IMR-90 (cell line): Measurements from ENCODE around the gene CTNND2. TPM values are rescaled to one million over a fixed set of nuclear protein-coding genes. Genes with fewer than 3 reads are reported as not detected.

Source experiments
- ATAC-seq: fragments of 200-7000 bp; cut with Tn5 transposase; 2 replicates; pipeline ENCODE4 v1.9.1; 2020; ENCODE audit warnings: low read depth, mild to moderate bottlenecking, moderate library complexity
- BruUV-seq: library from RNA; stranded (reverse); fragments of 400-500 nt; replicated peaks from 2 replicates; lab custom pipeline; 2021; lab: Mats Ljungman, UMichigan
- CTCF ChIA-PET: fragments of 300-600 bp; formaldehyde crosslinking; extraction: SDS; loops from one replicate; lab custom pipeline; 2021; ENCODE audit warnings: antibody characterized with exemption; lab: Yijun Ruan, JAX
- POLR2A ChIA-PET: fragments of 300-600 bp; sonication (Branson Sonifier 250); formaldehyde crosslinking; loops from one replicate; lab custom pipeline; 2022; ENCODE audit warnings: antibody characterized with exemption; ENCODE audit not compliant: unreplicated experiment; lab: Charles Lee
- DNase-seq: peaks from one replicate; pipeline ENCODE4 v3.0.0; 2013
- H2AFZ ChIP-seq: replicated peaks from 2 replicates; pipeline ENCODE3; 2013; ENCODE audit warnings: low read length, mild to moderate bottlenecking; ENCODE audit not compliant: poor library complexity
- H2AK5ac ChIP-seq: 2 replicates; pipeline ENCODE4 v1.6.1; 2013; ENCODE audit warnings: low read depth, low read length, inconsistent platforms
- H2AK9ac ChIP-seq: replicated peaks from 2 replicates; pipeline ENCODE3; 2013; ENCODE audit warnings: mild to moderate bottlenecking, low read depth, low read length, moderate library complexity; ENCODE audit not compliant: poor library complexity
- H2BK120ac ChIP-seq: 2 replicates; pipeline ENCODE4 v1.6.1; 2013; ENCODE audit warnings: low read depth, low read length, inconsistent platforms
- H2BK15ac ChIP-seq: 3 replicates; pipeline ENCODE4 v1.6.1; 2013; ENCODE audit warnings: low read depth, low read length, inconsistent platforms
- H2BK20ac ChIP-seq: 2 replicates; pipeline ENCODE4 v1.6.1; 2013; ENCODE audit warnings: low read depth, mild to moderate bottlenecking, inconsistent platforms, low read length, moderate library complexity
- H2BK5ac ChIP-seq: 2 replicates; pipeline ENCODE4 v1.6.1; 2013; ENCODE audit warnings: mild to moderate bottlenecking, low read depth, low read length, inconsistent platforms; ENCODE audit not compliant: poor library complexity, severe bottlenecking
- H3K14ac ChIP-seq: replicated peaks from 2 replicates; pipeline ENCODE4 v1.6.1; 2013; ENCODE audit warnings: low read depth, low read length, inconsistent platforms
- H3K18ac ChIP-seq: 2 replicates; pipeline ENCODE4 v1.6.1; 2013; ENCODE audit warnings: low read depth, low read length, control low read depth
- H3K23ac ChIP-seq: 2 replicates; pipeline ENCODE4 v1.6.1; 2013; ENCODE audit warnings: low read depth, low read length, inconsistent platforms
- H3K27ac ChIP-seq: 2 replicates; pipeline ENCODE4 v1.5.1; 2013; ENCODE audit warnings: mild to moderate bottlenecking, control low read depth, low read length; ENCODE audit not compliant: insufficient read depth
- H3K27me3 ChIP-seq: 2 replicates; pipeline ENCODE4 v1.6.1; 2013; ENCODE audit warnings: low read length; ENCODE audit not compliant: control insufficient read depth, insufficient read depth
- H3K36me3 ChIP-seq: 2 replicates; pipeline ENCODE4 v1.6.1; 2013; ENCODE audit warnings: low read length, mixed read lengths; ENCODE audit not compliant: control insufficient read depth, insufficient read depth
- H3K4ac ChIP-seq: 2 replicates; pipeline ENCODE4 v1.6.1; 2013; ENCODE audit warnings: low read depth, low read length, inconsistent platforms
- H3K4me1 ChIP-seq: 2 replicates; pipeline ENCODE4 v1.6.1; 2013; ENCODE audit warnings: low read length, mixed read lengths; ENCODE audit not compliant: control insufficient read depth, insufficient read depth
- H3K4me2 ChIP-seq: 2 replicates; pipeline ENCODE4 v1.6.1; 2013; ENCODE audit warnings: low read depth, mild to moderate bottlenecking, control low read depth, low read length, moderate library complexity
- H3K4me3 ChIP-seq: 2 replicates; pipeline ENCODE4 v1.5.1; 2013; ENCODE audit warnings: low read depth, mild to moderate bottlenecking, control low read depth, low read length, moderate library complexity; ENCODE audit not compliant: insufficient read depth
- H3K56ac ChIP-seq: 2 replicates; pipeline ENCODE4 v1.6.1; 2013; ENCODE audit warnings: low read length, inconsistent platforms; ENCODE audit not compliant: insufficient read depth; ENCODE audit errors: extremely low read depth
- H3K79me1 ChIP-seq, 2 experiments: 2 replicates each; pipeline ENCODE4 v1.6.1; 2013; ENCODE audit warnings: low read length in 2 of 2, inconsistent platforms in 1 of 2, low read depth in 1 of 2
- H3K9ac ChIP-seq: 2 replicates; pipeline ENCODE4 v1.6.1; 2013; ENCODE audit warnings: low read depth, low read length, control low read depth
- H3K9me1 ChIP-seq: 2 replicates; pipeline ENCODE4 v1.6.1; 2013; ENCODE audit warnings: low read length, inconsistent platforms; ENCODE audit not compliant: insufficient read depth
- H3K9me3 ChIP-seq: 2 replicates; pipeline ENCODE4 v1.6.1; 2013; ENCODE audit warnings: low read length; ENCODE audit not compliant: control insufficient read depth, insufficient read depth
- H4K20me1 ChIP-seq: 2 replicates; pipeline ENCODE4 v1.6.1; 2013; ENCODE audit warnings: low read length, inconsistent platforms; ENCODE audit not compliant: insufficient read depth
- H4K5ac ChIP-seq: 2 replicates; pipeline ENCODE4 v1.6.1; 2013; ENCODE audit warnings: mild to moderate bottlenecking, low read depth, low read length, control low read depth
- H4K8ac ChIP-seq, 2 experiments: 2 replicates each; pipeline ENCODE4 v1.6.1; 2013; ENCODE audit warnings: low read depth in 2 of 2, low read length in 2 of 2, control low read depth in 1 of 2, inconsistent platforms in 1 of 2
- H4K91ac ChIP-seq: 2 replicates; pipeline ENCODE4 v1.6.1; 2013; ENCODE audit warnings: low read depth, low read length, inconsistent platforms; ENCODE audit not compliant: insufficient read depth
- BHLHE40 ChIP-seq: fragments of 150-350 bp; IDR thresholded peaks from 2 replicates; pipeline ENCODE4 v1.6.1; 2016; ENCODE audit warnings: mild to moderate bottlenecking, low read depth, low read length
- CTCF ChIP-seq: conservative IDR thresholded peaks from 2 replicates; pipeline ENCODE4 v1.5.1; 2012; ENCODE audit warnings: mild to moderate bottlenecking, low read depth, low read length, improper control_type of control experiment
- ELK1 ChIP-seq: fragments of 150-350 bp; IDR thresholded peaks from 2 replicates; pipeline ENCODE4 v1.6.1; 2016; ENCODE audit warnings: low read depth, mild to moderate bottlenecking, low read length, moderate library complexity, borderline replicate concordance
- FOS ChIP-seq: fragments of 150-350 bp; IDR thresholded peaks from 2 replicates; pipeline ENCODE4 v1.6.1; 2016; ENCODE audit warnings: low read depth, low read length
- MAFK ChIP-seq: IDR thresholded peaks from 2 replicates; pipeline ENCODE4 v1.6.1; 2012; ENCODE audit warnings: low read depth, low read length, improper control_type of control experiment
- MAZ ChIP-seq: IDR thresholded peaks from 2 replicates; pipeline ENCODE4 v1.6.1; 2012; ENCODE audit warnings: low read depth, mild to moderate bottlenecking, low read length, improper control_type of control experiment, moderate library complexity, borderline replicate concordance
- MXI1 ChIP-seq: IDR thresholded peaks from 2 replicates; pipeline ENCODE4 v1.6.1; 2012; ENCODE audit warnings: low read depth, mild to moderate bottlenecking, low read length, moderate library complexity, borderline replicate concordance
- NFE2L2 ChIP-seq: fragments of 150-350 bp; IDR thresholded peaks from 2 replicates; pipeline ENCODE4 v1.6.1; 2016; ENCODE audit warnings: low read depth, mild to moderate bottlenecking, low read length
- POLR2A ChIP-seq: IDR thresholded peaks from 2 replicates; pipeline ENCODE4 v1.6.1; 2012; ENCODE audit warnings: mild to moderate bottlenecking, low read depth, low read length
- RCOR1 ChIP-seq: IDR thresholded peaks from 2 replicates; pipeline ENCODE4 v1.6.1; 2012; ENCODE audit warnings: mild to moderate bottlenecking, low read length, improper control_type of control experiment; ENCODE audit not compliant: insufficient replicate concordance
- RFX5 ChIP-seq: IDR thresholded peaks from 2 replicates; pipeline ENCODE4 v1.8.0; 2012; ENCODE audit warnings: low read depth, mild to moderate bottlenecking, low read length, moderate library complexity
- WGBS, 2 experiments: methylation state at CpG; one replicate each; pipeline versions ENCODE4 v1.1.5 to v1.1.7; 2013; ENCODE audit warnings: missing lambda C conversion rate in 2 of 2; ENCODE audit not compliant: insufficient read length in 1 of 2; ENCODE audit errors: extremely low coverage in 2 of 2; 5-methylcytosine and 5-hydroxymethylcytosine counted together
- dilution Hi-C: fragments of 300-500 bp; cut with HindIII; formaldehyde crosslinking; loops from one replicate; pipeline ENCODE4 v1.14.3; 2018; ENCODE audit warnings: low sequenced_read_pairs; ENCODE audit not compliant: unreplicated experiment
- in situ Hi-C: fragments of 300-500 bp; cut with MboI; formaldehyde crosslinking; loops from 3 replicates; pipeline ENCODE4 v1.14.3; 2019; ENCODE audit warnings: low sequenced_read_pairs, inconsistent platforms, mixed read lengths
- intact Hi-C: fragments of 100-400 bp; cut with micrococcal nuclease; formaldehyde crosslinking; loops from 2 replicates; pipeline ENCODE4 v1.10.0; 2022
- polyA plus RNA-seq, 3 experiments: library from polyadenylated mRNA; depleted of rRNA; stranded (reverse); fragments of >200 nt; gene quantifications; 2 replicates each; pipeline ENCODE4 v1.2.3, GENCODE V29; 2012; ENCODE audit warnings: low replicate concordance in 1 of 3
- total RNA-seq: library from RNA; depleted of rRNA; stranded (reverse); fragments of >200 nt; gene quantifications from 2 replicates; pipeline ENCODE4 v1.2.3, GENCODE V29; 2012
- TF ChIP-seq, protein P1 (sequence below): fragments of 150-350 bp; IDR thresholded peaks from 2 replicates; pipeline ENCODE4 v1.6.1; 2017; ENCODE audit warnings: mild to moderate bottlenecking, antibody characterized with exemption, low read length, low read depth

CTNND2 gene
- total and polyA plus RNA-seq, 2 of the 4 experiments (the other 2 are of a cell fraction) = not detected

DNA sequence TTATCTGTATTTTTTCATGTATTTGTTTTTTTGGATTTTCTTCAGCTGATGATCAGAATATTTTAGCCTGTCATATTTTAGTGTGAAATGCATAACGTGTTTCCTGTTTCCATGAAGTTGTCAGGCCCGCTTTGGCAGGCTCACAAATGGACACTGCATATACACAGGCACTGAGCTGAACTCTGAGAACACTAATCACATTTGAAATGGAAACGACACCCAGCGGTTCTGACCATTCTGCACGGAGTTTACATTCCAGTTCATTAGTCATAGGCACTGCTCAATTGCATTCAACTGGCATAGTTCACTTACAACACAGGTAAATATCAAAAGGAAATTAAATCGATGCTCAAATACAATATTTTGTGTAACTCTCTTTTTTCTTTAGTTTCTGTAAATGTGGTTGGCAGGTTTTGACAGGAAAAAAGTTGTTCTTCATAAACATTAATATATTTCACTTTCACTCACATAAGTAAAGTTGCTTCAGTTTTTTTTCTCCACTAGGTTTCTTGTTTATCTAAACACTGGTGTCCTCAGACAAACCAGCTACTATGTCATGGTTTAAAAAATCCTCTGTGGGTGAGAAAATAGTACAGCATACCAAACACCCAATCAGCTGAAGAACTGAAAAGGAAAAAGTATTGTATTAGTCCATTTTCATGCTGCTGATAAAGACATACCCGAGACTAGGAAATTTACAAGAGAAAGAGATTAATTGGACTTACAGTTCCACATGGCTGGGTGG, 584.2 kb downstream of the CTNND2 start:
- no peaks in the 10 kb centered on the region for H3K4me1 ChIP-seq
- H4K8ac ChIP-seq = no peak overlapping the region
- intact Hi-C loops (no loop called here), in situ Hi-C loops (no loop called here), dilution Hi-C loops (no loop called here)
- H2BK120ac ChIP-seq = no peak overlapping the region
- no peak overlapping the region for H3K4me3 ChIP-seq
- H3K27ac ChIP-seq = no peak overlapping the region
- H3K36me3 ChIP-seq = no peaks in the 10 kb centered on the region
- H3K79me1 ChIP-seq = no peaks in the 10 kb centered on the region
- no peaks in the 10 kb centered on the region for H4K20me1 ChIP-seq
- no peak overlapping the region for H3K9ac ChIP-seq
- no peak overlapping the region for H2BK20ac ChIP-seq
- no peak overlapping the region for H2AFZ ChIP-seq
- no peak overlapping the region for H2BK5ac ChIP-seq
- no peak overlapping the region for H2BK15ac ChIP-seq
- peak; percentile 12 for DNase-seq
- no peak overlapping the region for H3K18ac ChIP-seq
- no peak overlapping the region for H2AK9ac ChIP-seq
- no peak overlapping the region for H3K14ac ChIP-seq
- ATAC-seq = no peak
- no peak overlapping the region for H2AK5ac ChIP-seq
- no peak overlapping the region for H4K91ac ChIP-seq
- H3K4ac ChIP-seq = no peak overlapping the region
- ChIA-PET CTCF (no interaction called here), POLR2A (no interaction called here)
- WGBS, 2 experiments = 25% methylated on average over 2 of the region's 7 CpGs; no CpG with 5 or more reads in 1 of the 2 experiments
- no peak overlapping the region for H4K5ac ChIP-seq
- TF ChIP-seq POLR2A (no peak), ELK1 (no peak), RCOR1 (no peak), FOS (no peak), RFX5 (no peak), NFE2L2 (no peak), MXI1 (no peak), MAFK (no peak), BHLHE40 (no peak), MAZ (no peak), CTCF (no peak)
- TF ChIP-seq, protein P1, sequence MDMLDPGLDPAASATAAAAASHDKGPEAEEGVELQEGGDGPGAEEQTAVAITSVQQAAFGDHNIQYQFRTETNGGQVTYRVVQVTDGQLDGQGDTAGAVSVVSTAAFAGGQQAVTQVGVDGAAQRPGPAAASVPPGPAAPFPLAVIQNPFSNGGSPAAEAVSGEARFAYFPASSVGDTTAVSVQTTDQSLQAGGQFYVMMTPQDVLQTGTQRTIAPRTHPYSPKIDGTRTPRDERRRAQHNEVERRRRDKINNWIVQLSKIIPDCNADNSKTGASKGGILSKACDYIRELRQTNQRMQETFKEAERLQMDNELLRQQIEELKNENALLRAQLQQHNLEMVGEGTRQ = no peak
- H3K4me2 ChIP-seq = no peak overlapping the region
- no peaks in the 10 kb centered on the region for H3K27me3 ChIP-seq
- H3K56ac ChIP-seq = no peak overlapping the region
- no peak overlapping the region for H3K23ac ChIP-seq
- BruUV-seq = no TSS peak
- H3K9me3 ChIP-seq = no peaks in the 10 kb centered on the region; the same call in 1 of the 2 replicates
- H3K9me1 ChIP-seq = no peaks in the 10 kb centered on the region
